SK-N-SH (cell line): ENCODE results near the gene UBE2D2.

Source experiments
- GABPA ChIP-seq: IDR thresholded peaks from 2 replicates; pipeline ENCODE4 v1.4.0; 2012; ENCODE audit warnings: low read depth, mild to moderate bottlenecking
- POLR2AphosphoS5 ChIP-seq: IDR thresholded peaks from 2 replicates; pipeline ENCODE4 v1.6.1; 2012; ENCODE audit warnings: low read depth, low read length
- RAD21 ChIP-seq: IDR thresholded peaks from 2 replicates; pipeline ENCODE4 v1.6.1; 2012; ENCODE audit warnings: mild to moderate bottlenecking, low read length

- TF ChIP-seq POLR2AphosphoS5 (no peak), RAD21 (no peak), GABPA (no peak)
These were observed 114.7 kb downstream of the UBE2D2 start for GRCh38 chr5:139675825-139676224.
